Large intestine (tissue), 3 donors: ENCODE measurements around the gene EZH1. TPM values are rescaled to one million over a fixed set of nuclear protein-coding genes. Genes with fewer than 3 reads are reported as not detected.

Experiments used
- DNase-seq, 2 donors: peaks; one replicate each; pipeline versions ENCODE4 v3.0.0 to v3.0.0-alpha.2; 2013
- H3K27ac ChIP-seq: one replicate; pipeline ENCODE4 v1.5.1; 2013; ENCODE audit warnings: low read length
- H3K27me3 ChIP-seq: 2 replicates; pipeline ENCODE4 v1.6.1; 2013; ENCODE audit warnings: low read length; ENCODE audit not compliant: control insufficient read depth, insufficient read depth
- H3K36me3 ChIP-seq: 2 replicates; pipeline ENCODE4 v1.6.1; 2013; ENCODE audit warnings: low read length; ENCODE audit not compliant: control insufficient read depth, insufficient read depth
- H3K4me1 ChIP-seq: one replicate; pipeline ENCODE4 v1.6.1; 2013; ENCODE audit warnings: low read length; ENCODE audit not compliant: control insufficient read depth, insufficient read depth
- H3K4me3 ChIP-seq: one replicate; pipeline ENCODE4 v1.5.1; 2013; ENCODE audit warnings: low read length
- H3K9me3 ChIP-seq: one replicate; pipeline ENCODE4 v1.6.1; 2013; ENCODE audit warnings: mild to moderate bottlenecking, low read depth, low read length, moderate library complexity; ENCODE audit not compliant: control insufficient read depth
- WGBS: methylation state at CpG from one replicate; pipeline ENCODE4 v1.1.5; 2013; ENCODE audit warnings: low lambda C conversion rate; ENCODE audit not compliant: insufficient coverage; 5-methylcytosine and 5-hydroxymethylcytosine counted together
- polyA plus RNA-seq: library from polyadenylated mRNA; unstranded; fragments of 120-200 nt; gene quantifications from one replicate; pipeline ENCODE4 v1.2.1, GENCODE V29; 2013

The EZH1 gene
- polyA plus RNA-seq, 1 donor: 37.6 TPM

DNA sequence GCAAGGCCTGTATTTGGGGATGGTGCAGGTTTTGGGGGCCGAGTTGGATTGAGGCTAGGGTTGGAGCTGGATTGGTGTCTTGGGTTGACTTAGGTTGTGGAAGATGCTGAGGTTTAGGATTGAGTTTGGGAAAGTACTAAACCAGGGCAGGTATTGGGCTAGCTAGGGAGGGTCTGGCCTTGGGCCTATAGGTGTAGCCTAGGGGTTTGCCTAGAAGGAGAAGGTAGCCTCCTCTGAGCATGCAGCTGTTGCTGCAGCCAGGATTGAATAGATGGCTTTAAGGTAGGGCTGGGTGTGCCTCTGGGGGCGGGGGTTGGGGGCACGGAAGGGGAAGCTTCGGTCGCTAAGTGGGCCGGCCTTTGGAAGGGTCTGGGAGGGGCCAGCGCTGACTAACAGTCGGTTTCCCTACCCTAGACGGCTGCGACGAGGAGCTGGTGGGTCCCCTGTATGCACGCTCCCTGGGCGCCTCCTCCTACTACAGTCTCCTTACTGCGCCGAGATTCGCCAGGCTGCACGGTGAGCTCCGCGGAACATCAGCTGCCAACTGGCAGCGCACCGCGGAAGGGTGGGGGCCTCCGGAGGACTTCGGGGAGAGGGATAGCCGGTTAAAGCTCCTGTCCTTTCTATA is 61.3 kb downstream of the EZH1 start:
- Histone ChIP-seq H3K27me3 (peaks cover 81% of the 10 kb centered on the region), H3K36me3 (no peaks in the 10 kb centered on the region), H3K4me3 (peak overlapping the region; percentile 42), H3K4me1 (peaks cover 74% of the 10 kb centered on the region), H3K9me3 (peaks cover 15% of the 10 kb centered on the region), H3K27ac (no peak overlapping the region)
- peak in 1 of 2 donors; percentile 43 for DNase-seq
- WGBS: no CpG with 5 or more reads among the region's 25 CpGs

DNA sequence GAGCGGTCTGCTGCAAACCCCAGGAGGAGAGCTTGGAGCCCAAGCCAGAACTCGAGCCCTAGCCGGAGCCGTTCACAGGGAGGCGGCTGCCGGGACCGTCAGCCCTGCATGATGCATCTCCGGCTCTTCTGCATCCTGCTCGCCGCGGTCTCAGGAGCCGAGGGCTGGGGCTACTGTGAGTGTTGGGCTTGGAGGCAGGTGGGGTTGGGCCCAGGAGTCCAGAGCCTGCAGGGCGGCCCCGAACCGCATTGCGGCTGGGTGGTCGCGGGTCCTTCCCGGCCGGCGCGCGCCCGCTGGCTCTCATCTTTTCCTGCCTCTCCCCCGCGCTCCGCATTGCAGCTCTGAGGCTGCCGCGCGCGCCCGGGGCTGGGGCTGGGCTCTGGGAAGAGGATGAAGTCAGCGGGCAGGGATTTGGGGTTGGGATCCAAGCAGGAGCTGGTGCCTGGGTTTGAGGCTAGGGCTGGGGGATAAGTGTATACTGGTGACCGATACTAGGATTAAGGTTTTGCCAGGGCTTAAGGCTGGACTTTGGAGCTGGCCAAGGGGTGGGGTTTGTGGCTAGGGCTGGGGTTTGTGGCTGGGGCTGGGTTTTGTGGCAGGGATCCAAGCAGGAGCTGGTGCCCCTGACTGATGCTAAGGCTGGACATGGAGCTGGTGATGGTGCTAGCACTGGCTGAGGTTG is 62.0 kb downstream of the EZH1 start:
- peak overlapping the region; percentile 42 for H3K4me3 ChIP-seq
- H3K4me1 ChIP-seq: peaks cover 75% of the 10 kb centered on the region
- peak overlapping the region; percentile 46 for H3K27ac ChIP-seq
- peak in 1 of 2 donors; percentile 54 for DNase-seq
- peaks cover 15% of the 10 kb centered on the region for H3K9me3 ChIP-seq
- no CpG with 5 or more reads among the region's 34 CpGs for WGBS
- H3K36me3 ChIP-seq: no peaks in the 10 kb centered on the region
- peaks cover 75% of the 10 kb centered on the region for H3K27me3 ChIP-seq

DNA sequence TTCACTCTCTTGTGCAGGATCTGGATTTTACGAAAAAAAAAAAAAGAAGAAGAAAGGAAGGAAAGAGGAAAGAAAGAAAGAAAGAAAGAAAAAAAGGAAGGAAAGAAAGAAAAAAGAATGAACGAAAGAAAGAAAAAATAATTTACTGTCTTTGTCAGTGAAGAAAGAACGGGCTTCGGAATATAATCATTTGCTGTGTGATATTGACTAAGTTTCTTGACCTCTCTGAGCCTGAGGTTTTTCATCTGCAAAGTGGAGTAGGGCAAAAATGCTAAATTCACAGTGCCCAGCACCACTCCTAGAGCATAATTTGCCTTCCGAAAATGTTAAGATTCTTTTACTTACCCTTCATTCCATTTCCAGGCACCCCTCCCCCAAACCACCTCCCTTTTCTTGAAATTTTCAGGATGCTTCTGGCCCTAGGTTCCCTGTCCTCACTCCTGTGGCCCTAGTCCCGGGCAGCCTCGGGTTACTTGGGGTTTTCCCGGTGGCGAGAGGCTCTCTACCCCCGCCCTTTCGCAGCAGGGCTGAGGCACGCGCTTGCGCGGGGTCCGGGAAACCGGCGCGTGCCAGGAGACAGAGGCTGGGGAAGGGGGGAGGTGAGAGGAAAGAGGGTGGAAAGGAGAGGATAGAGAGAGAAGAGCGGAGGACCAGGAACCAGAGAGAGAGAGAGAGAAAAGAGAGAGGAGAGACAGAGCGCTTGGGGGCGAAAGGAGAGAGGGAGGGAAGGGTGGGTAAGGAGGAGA is 62.7 kb downstream of the EZH1 start, which contains the start of gene CNTNAP1:
TSS of gene CNTNAP1 (plus strand) at position 556 of the 746 bp plus-strand sequence. CDS start 299 bp downstream, outside the sequence.
- H3K27me3 ChIP-seq: peaks cover 68% of the 10 kb centered on the region

DNA sequence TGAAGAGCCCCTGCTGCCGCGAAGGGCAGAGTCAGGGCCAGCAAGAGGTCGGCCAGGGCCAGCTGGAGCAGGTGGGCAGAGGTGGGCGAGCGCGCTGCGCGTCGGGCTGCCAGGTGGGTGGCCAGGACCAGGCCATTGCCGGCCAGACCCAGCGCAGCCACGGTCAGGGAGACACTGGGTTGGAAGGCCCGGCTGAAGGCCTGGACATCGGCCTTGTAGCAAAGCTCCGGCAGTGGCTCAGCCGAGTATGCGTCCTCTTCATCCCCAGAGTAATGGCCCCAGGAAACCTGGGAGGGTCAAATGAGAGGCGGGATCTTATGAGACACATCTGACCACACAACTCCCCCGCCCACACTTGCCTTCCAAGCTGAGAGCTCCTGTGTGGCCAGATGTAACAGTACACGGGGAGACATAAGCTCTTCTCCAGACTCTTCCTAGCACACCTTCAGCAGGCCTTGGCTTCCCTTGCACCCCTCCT is 64.5 kb downstream of the EZH1 start:
- Histone ChIP-seq H3K4me1 (peaks cover 76% of the 10 kb centered on the region), H3K27me3 (peaks cover 60% of the 10 kb centered on the region), H3K27ac (peak overlapping the region; percentile 90), H3K4me3 (peak overlapping the region; percentile 27), H3K9me3 (peaks cover 18% of the 10 kb centered on the region), H3K36me3 (no peaks in the 10 kb centered on the region)
- DNase-seq: no peak
- no CpG with 5 or more reads among the region's 20 CpGs for WGBS

More for the DNA sequence above, 62.7 kb downstream of the EZH1 start, which contains the start of gene CNTNAP1:
- peaks cover 75% of the 10 kb centered on the region for H3K4me1 ChIP-seq
- H3K9me3 ChIP-seq: peaks cover 15% of the 10 kb centered on the region
- DNase-seq: peak in 1 of 2 donors; percentile 67
- H3K27ac ChIP-seq: peak within 1 kb of the TSS; percentile 46
- 19% methylated on average over 6 of the region's 22 CpGs for WGBS
- H3K36me3 ChIP-seq: no peaks in the 10 kb centered on the region
- peak within 1 kb of the TSS; percentile 42 for H3K4me3 ChIP-seq

DNA sequence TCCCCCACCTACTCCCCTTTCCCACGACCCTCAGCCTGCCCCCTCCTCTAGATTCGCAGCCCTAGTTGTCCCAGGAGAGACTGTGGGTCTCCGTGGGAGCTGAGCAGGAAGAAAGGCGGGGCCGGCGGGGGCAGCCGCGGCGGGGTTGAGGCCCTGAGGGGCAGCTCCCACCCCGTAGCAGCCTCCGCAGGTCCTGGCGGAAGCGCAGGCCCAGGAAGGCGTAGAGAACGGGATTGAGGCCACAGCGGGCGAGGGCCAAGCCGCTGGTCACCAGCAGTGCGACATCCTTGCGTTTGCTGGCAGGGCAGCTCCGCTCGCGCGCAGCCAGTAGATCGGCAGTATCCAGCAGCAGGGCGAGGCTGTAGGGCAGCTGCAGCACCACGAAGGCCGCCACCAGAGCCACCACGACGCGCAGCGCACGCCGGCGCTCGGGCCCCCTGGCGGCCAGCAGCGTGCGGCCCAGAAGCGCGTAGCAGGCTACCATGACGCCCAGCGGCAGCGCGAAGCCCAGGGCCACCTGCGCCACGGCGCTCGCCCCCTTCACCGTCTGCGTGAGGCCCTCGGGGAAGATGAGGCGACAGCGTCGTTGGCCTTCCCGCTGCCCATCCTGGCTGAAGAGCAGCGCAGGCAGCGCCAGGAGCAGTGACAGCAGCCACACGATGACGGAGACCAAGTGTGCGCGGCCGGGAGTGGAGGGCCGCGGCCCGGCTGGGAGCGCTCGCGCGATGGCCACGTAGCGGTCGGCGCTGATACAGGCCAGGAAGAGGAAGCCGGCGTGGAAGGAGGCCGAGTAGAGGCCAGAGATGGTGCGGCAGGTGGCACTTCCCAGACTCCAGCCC is 65.1 kb downstream of the EZH1 start:
- peak overlapping the region; percentile 90 for H3K27ac ChIP-seq
- H3K27me3 ChIP-seq: peaks cover 60% of the 10 kb centered on the region
- peaks cover 13% of the 10 kb centered on the region for H3K9me3 ChIP-seq
- WGBS: no CpG with 5 or more reads among the region's 78 CpGs
- H3K36me3 ChIP-seq: no peaks in the 10 kb centered on the region
- H3K4me3 ChIP-seq: peak overlapping the region; percentile 42
- H3K4me1 ChIP-seq: peaks cover 77% of the 10 kb centered on the region
- DNase-seq: peak; percentile 79 to 89

DNA sequence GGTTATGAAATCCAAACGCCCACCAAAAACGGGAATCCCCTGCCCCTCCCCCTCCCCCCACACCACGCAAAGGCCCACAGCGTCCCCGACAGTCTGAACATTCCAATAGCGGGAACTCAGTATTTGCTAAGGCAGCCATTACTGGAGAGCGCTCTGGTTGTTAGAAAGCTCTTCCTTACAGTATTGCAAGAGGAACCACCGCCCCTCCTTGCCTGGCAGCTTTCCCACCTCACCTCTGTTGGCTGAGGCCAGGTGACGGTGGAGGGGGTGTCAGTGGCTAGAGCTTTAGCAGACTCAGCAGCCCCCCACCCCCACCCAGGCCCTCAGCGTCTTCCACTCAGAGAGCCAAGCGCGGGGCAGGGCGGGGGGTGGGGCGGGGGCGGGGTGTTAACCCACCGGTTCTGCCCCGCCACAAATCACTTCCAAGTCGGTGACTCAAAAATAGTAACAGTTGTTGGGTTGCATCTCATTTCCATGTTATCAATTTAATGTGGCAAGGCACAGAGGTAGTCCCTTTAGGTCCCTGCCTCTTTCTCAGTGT is 65.8 kb downstream of the EZH1 start:
- Histone ChIP-seq H3K4me3 (peak overlapping the region; percentile 67), H3K9me3 (peaks cover 13% of the 10 kb centered on the region), H3K27me3 (peaks cover 60% of the 10 kb centered on the region), H3K4me1 (peaks cover 77% of the 10 kb centered on the region), H3K27ac (peak overlapping the region; percentile 90), H3K36me3 (no peaks in the 10 kb centered on the region)
- peak in 1 of 2 donors; percentile 70 for DNase-seq
- WGBS: no CpG with 5 or more reads among the region's 18 CpGs

DNA sequence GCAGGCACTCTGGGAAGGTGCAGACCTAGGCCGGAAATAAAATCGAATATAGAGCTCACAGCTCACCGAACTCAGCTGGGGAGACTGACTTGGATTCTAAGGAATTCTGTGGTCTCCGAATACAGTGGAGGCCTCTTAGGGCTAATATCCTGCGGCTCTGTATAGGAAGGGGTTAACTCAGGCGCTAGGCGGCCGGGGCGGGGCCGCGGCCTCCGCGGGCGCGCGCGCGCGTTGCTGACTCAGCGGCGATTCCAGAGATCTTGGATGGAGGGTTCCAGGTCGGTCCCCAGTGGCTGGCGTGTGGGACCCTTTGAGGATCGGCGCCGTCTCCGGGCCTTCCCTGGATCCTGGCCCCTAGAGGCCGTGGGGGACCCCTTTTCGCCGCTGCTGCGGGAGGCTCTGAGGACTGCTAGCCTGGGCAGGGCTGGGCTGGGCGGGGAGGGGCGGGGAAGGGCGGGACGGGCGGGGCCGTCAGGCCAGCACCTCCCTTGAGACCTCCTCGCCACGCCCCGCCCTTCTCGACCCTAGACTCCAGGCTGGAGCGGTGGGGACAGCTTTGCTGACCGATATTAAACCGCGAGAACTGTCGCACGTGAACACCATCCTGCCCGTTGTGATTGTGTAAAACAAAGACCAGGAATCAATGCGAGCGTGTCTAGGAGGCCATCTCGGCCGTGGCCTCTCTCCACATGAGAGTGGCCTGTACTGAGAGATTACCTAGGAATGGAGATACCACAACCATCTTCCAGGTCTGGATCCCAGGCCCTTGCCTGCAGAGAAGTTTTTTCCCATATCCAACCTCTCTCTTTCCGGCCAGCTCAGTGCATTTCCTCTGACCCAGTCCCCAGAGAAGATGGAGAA is 66.7 kb downstream of the EZH1 start:
- Histone ChIP-seq H3K27me3 (peaks cover 60% of the 10 kb centered on the region), H3K9me3 (peaks cover 19% of the 10 kb centered on the region), H3K4me1 (peaks cover 77% of the 10 kb centered on the region), H3K27ac (peak overlapping the region; percentile 87), H3K36me3 (peaks cover 4% of the 10 kb centered on the region), H3K4me3 (peak overlapping the region; percentile 67)
- DNase-seq: peak; percentile 87 to 94
- whole genome bisulfite sequencing: no CpG with 5 or more reads among the region's 53 CpGs

DNA sequence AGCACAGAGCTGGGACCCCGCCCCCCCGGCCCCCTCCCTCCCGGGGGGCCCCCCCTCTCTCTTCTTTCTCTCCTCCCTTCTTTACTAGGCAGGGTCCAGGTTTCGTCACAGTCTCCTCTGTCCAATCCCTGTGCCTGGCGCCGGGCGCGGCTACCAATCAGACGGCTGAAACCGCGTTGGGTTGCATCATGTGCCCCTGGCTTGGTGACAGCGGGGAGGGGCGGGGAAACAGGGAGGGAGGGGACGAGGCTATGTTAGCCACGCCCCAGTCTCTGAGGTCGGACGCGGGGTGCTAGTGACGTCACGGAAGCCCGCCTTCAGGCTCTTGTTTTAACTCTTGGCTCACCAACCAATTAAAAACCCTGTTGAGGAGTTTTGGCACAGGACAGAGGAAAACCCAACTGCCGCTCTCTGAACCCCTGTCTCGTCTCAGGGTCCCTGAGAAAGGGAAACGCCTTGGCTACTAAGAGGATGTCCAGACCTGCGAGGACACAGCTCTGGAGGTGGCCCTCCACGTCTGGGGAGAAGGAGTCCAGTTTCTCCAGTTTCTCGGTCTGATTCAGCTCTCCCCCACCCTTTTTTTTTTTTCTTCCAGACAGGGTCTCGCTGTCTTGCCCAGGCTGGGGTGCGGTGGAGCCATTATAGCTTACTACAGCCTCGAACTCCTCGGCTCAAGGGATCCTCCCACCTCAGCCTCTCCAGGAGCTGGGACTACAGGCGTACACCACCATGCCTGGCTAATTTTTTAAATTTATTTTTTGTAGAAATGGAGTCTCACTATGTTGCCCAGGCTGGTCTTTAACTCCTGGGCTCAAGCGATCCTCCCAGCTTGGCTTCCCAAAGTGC is 67.6 kb downstream of the EZH1 start:
- DNase-seq: peak; percentile 99 to 100
- Histone ChIP-seq H3K4me1 (peaks cover 69% of the 10 kb centered on the region), H3K36me3 (peaks cover 12% of the 10 kb centered on the region), H3K27me3 (peaks cover 60% of the 10 kb centered on the region), H3K27ac (peak overlapping the region; percentile 87), H3K9me3 (peaks cover 19% of the 10 kb centered on the region), H3K4me3 (peak overlapping the region; percentile 92)
- WGBS: 0% methylated on average over 1 of the region's 33 CpGs
